Measurements from ENCODE around the gene PKN1.
A peak's percentile ranks its signal among the peaks of the same experiment; 100 is the strongest.

Gene PKN1

GRCh38 chr19:14470031-14470876 lies 37.1 kb downstream of the PKN1 start:
- DNase-seq (ENCODE audit: low read depth): no peak
- TF ChIP-seq CTCF (IDR thresholded peaks at IDR 0.05; ENCODE audit: insufficient read depth, low read depth, low read length, missing control alignments): no peak
- H3K4me3 ChIP-seq (ENCODE audit: low read length): no peak overlapping the region

- DNase-seq (ENCODE audit: low read depth): no peak
- no peak overlapping the region for H3K4me3 ChIP-seq (ENCODE audit: low read length)
Observed at GRCh38 chr19:14471436-14472187, 38.5 kb downstream of the PKN1 start.

GRCh38 chr19:14472202-14472938 lies 39.3 kb downstream of the PKN1 start:
- TF ChIP-seq CTCF (IDR thresholded peaks at IDR 0.05; ENCODE audit: insufficient read depth, low read depth, low read length, missing control alignments): peak; percentile 75
- no peak overlapping the region for H3K4me3 ChIP-seq (ENCODE audit: low read length)
- DNase-seq (ENCODE audit: low read depth): peak; percentile 53

More at GRCh38 chr19:14471436-14472187, 38.5 kb downstream of the PKN1 start:
- TF ChIP-seq CTCF (IDR thresholded peaks at IDR 0.05; ENCODE audit: insufficient read depth, low read depth, low read length, missing control alignments): no peak

GRCh38 chr19:14473073-14473977 lies 40.2 kb downstream of the PKN1 start:
- no peak for TF ChIP-seq CTCF (IDR thresholded peaks at IDR 0.05; ENCODE audit: insufficient read depth, low read depth, low read length, missing control alignments)
- H3K4me3 ChIP-seq (ENCODE audit: low read length): no peak overlapping the region

GRCh38 chr19:14473978-14474578 lies 41.0 kb downstream of the PKN1 start:
- TF ChIP-seq CTCF (IDR thresholded peaks at IDR 0.05; ENCODE audit: insufficient read depth, low read depth, low read length, missing control alignments): no peak
- H3K4me3 ChIP-seq (ENCODE audit: low read length): no peak overlapping the region
- DNase-seq (ENCODE audit: low read depth): peak; percentile 23

More at GRCh38 chr19:14473073-14473977, 40.2 kb downstream of the PKN1 start:
- peak; percentile 17 for DNase-seq (ENCODE audit: low read depth)

Data from epithelial cell of esophagus (primary cell).